ENCODE results near the gene TSPAN13.
A peak's percentile ranks its signal among the peaks of the same experiment; 100 is the strongest.
"Not testable (repeated sequence)": the region's sequence is repeated elsewhere in the genome, so short reads cannot be mapped to it uniquely, and the experiment has no call there.

The TSPAN13 gene

DNA sequence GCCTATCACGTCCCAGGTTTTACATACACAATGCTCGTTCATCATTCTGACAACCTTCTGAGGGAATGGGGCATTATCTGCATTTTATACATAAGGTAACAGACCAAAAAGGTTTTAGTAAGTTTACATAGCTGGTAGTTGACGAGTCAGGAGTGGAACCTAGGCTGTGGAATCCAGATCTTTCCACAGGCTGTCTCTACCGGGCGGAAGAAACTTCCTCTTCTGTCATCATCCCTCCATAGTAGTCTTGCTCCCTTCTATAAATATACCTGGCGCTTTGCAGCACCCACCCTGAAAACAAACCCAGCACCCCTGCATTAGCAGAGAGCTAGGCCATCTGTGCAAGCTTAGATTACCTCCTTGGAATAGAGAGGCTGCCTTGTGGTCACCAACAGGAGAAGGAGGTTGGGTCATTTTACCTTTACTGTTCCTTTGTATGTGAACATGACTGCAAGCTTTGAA, 1.3 kb downstream of the TSPAN13 start:
- Mint-ChIP-seq H3K4me3 (peak overlapping the region; percentile 74), H3K27ac (no peak overlapping the region), H3K9me3 (no peaks in the 10 kb centered on the region), H3K4me1 (peaks cover 13% of the 10 kb centered on the region), H3K36me3 (no peaks in the 10 kb centered on the region)
- ATAC-seq, result no peak
- no peak for DNase-seq (ENCODE audit: low spot score in 2 of 2)

DNA sequence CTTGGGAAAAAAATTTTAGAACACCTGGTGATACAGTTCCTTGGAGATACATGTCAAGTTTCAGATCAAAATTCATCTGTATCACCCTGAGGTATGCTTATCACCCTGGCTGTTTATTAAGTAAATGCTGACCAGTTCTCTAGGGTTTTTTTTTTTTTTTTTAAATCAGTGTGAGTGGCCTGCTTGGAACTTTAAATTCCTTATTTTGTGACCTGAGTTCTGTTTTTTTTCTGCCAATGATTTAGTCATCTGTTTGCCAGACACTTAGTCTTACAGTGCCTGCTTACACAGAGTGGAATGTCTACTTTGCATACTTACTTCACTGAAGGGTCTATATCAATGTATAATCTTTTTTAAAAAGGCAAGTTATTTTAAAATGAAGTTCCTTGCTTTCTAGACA, 1.8 kb downstream of the TSPAN13 start:
- Mint-ChIP-seq H3K9me3 (no peaks in the 10 kb centered on the region), H3K36me3 (no peaks in the 10 kb centered on the region), H3K4me1 (peaks cover 13% of the 10 kb centered on the region), H3K4me3 (peak overlapping the region; percentile 74), H3K27ac (no peak overlapping the region)
- ATAC-seq (no peak), DNase-seq (ENCODE audit: low spot score in 2 of 2) (no peak)

DNA sequence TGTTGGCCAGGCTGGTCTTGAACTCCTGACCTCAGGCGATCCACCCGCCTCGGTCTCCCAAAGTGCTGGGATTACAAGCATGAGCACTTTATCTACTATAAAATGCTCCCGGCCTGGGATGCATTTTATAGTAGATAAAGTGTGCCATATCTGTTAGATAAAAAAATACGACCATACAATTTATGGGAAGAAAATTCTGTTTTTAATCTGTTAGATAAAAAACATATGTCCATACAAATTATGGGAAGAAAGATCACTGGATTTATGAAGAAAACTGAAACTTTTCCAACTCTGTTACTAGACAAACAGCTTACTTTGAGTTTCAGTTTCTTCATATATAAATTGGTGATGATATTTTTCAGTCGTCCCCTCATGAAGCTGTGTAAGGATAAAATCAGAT, 4.5 kb downstream of the TSPAN13 start:
- Mint-ChIP-seq H3K4me3 (no peak overlapping the region), H3K4me1 (peaks cover 12% of the 10 kb centered on the region), H3K27ac (no peak overlapping the region), H3K9me3 (no peaks in the 10 kb centered on the region), H3K36me3 (no peaks in the 10 kb centered on the region)
- no peak for DNase-seq (ENCODE audit: low spot score in 2 of 2)
- no peak for ATAC-seq

DNA sequence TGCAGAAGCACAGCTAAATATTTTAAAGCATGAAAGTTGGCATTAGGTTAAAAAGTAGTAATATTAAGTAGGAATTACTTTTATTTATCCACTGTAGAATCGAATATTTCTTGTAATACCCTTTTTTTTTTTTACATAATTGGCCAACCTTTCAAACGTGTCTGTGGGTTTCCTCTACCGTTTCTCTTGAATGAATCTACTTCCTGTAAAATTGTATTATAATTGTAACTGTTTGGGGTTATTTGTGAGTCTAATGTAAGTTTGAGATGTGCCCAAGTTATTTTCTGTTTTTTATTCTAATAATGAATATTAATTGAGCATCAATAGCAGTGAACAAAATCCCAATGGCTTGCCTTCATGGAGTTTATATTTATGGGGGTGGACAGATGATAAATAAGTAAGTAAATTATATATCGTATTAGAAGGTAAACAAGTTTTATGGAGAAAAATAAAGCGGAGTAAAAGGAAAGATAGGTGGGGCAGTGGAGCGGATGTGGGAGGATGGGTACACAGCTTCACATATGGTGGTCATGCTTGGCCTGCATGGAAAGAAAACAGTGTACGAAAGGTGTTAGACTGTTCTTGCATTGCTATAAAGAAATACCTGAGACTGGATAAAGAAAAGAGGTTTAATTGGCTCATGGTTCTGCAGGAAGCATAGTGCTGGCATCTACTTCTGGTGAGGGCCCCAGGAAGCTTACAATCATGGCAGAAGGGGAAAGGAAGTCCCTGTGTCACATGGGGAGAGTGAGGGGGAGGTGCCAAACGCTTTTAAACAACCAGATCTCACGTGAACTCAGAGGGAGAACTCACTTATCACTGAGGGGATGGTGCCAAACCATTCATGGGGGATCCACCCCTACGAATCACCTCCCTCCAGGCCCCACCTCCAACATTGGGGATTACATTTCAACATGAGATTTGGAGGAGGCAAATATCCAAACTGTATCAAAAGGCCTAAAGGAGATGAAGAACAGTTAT, 5.4 kb downstream of the TSPAN13 start:
- Mint-ChIP-seq H3K27ac (no peak overlapping the region), H3K4me3 (no peak overlapping the region), H3K9me3 (no peaks in the 10 kb centered on the region), H3K4me1 (peaks cover 7% of the 10 kb centered on the region), H3K36me3 (no peaks in the 10 kb centered on the region)
- no peak for ATAC-seq
- DNase-seq (ENCODE audit: low spot score in 2 of 2), result no peak

DNA sequence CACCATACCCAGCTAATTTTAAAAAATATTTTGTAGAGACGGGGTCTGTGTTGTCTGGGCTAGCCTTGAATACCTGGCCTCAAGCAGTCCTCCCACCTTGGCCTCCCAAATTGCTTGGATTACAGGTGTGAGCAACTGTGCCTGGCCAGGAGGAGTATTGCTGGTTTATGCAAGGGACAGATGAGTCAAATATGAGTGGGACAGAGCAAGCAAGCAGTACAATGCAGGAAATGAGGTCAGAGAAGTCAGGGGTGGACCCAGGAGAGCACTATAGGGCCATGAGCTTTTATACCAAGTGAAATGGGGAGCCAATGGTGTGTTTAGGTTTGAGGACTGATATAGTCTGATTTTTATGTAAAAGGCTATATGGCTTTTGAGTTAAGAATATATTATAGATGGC, 6.3 kb downstream of the TSPAN13 start:
- Mint-ChIP-seq H3K4me1 (no peaks in the 10 kb centered on the region), H3K36me3 (no peaks in the 10 kb centered on the region), H3K9me3 (no peaks in the 10 kb centered on the region), H3K27ac (no peak overlapping the region), H3K4me3 (no peak overlapping the region)
- DNase-seq (ENCODE audit: low spot score in 2 of 2), result no peak
- ATAC-seq, result peak; percentile 80

DNA sequence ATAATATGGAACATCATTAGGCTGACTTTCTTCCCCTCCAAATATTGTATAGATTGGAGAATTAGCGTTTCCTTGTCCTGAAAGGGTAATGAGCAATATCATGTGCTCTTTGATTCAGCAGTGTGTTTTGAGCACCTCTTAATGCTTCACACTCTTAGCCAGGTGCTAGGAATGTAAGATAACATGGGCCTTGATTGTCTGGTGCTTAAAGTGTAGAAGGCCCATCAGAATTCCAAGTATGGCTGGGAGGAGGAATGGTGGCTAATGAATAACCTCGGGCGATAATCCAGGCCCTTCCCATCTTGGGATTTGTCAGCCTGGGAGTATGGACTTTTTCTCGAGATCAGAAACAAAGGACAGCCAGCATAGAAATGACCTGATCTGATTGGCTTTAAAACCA, 8.6 kb downstream of the TSPAN13 start:
- Mint-ChIP-seq H3K4me3 (no peak overlapping the region), H3K36me3 (no peaks in the 10 kb centered on the region), H3K4me1 (no peaks in the 10 kb centered on the region), H3K27ac (no peak overlapping the region), H3K9me3 (no peaks in the 10 kb centered on the region)
- DNase-seq (ENCODE audit: low spot score in 2 of 2) (no peak), ATAC-seq (no peak)

DNA sequence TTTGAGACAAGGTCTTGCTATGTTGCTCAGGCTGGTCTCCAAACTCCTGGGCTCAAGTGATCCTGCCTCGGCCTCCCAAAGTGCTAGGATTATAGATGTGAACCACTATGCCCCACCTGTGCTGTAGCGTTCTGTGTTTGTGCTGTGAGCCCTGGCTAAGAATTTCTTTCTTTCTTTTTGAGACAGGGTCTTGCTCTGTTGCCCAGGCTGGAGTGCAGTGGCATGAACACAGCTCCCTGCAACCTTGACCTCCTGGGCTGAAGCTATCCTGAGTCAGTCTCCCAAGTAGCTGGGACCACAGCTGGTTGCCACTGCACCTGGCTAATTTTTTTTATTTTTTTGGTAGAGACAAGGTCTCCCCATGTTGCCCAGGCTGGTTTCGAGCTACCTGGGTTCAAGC, 11.4 kb downstream of the TSPAN13 start:
- ATAC-seq (no peak), DNase-seq (ENCODE audit: low spot score in 2 of 2) (no peak)
- H3K27ac Mint-ChIP-seq, result no peak overlapping the region
- H3K9me3 Mint-ChIP-seq, result no peaks in the 10 kb centered on the region
- no peaks in the 10 kb centered on the region for H3K4me1 Mint-ChIP-seq
- no peak overlapping the region for H3K4me3 Mint-ChIP-seq
- no peaks in the 10 kb centered on the region for H3K36me3 Mint-ChIP-seq

DNA sequence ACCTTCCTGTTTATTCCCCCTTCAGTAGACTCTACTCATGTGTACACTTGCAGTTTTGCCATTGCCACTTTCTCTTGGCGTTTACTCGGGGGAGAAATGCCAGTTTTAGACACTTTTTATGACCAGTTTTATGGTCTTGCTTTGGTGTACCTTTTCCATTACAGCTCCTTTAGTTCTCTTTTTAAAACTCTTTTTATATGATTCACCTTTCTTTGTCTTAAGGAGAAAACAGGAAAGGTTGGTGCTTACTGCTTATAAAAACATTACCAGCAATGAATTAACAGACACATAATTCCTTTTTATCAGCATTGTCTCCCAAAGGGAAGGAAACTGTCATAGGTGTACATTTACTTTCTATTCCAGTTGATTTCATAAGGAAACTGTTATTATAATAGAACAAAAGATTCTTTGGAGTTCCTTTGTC, 11.9 kb downstream of the TSPAN13 start:
- ATAC-seq, result no peak
- Mint-ChIP-seq H3K27ac (no peak overlapping the region), H3K4me1 (no peaks in the 10 kb centered on the region)

DNA sequence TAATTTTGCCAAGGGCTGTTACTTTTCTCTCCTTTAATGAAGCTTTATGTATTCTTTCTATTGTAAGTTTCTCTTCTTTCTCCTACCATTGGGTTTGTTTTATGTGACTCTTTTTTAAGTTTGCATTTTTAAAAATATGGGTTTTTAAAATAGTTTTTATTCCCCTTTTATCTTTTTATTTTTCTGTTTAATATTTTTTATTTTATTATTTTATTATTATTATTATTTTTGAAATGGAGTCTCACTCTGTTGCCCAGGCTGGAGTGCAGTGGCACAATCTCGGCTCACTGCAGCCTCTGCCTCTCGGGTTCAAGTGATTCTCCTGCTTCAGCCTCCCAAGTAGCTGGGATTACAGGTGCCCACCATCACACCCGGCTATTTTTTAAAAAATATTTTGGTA, 16.4 kb downstream of the TSPAN13 start:
- DNase-seq (ENCODE audit: low spot score in 2 of 2); H3K4me3 Mint-ChIP-seq; H3K4me1 Mint-ChIP-seq; H3K9me3 Mint-ChIP-seq; H3K27ac Mint-ChIP-seq; H3K36me3 Mint-ChIP-seq; ATAC-seq: not testable (repeated sequence)

More for the DNA sequence above, 11.9 kb downstream of the TSPAN13 start:
- Mint-ChIP-seq H3K4me3 (no peak overlapping the region), H3K36me3 (no peaks in the 10 kb centered on the region), H3K9me3 (no peaks in the 10 kb centered on the region)
- no peak for DNase-seq (ENCODE audit: low spot score in 2 of 2)

DNA sequence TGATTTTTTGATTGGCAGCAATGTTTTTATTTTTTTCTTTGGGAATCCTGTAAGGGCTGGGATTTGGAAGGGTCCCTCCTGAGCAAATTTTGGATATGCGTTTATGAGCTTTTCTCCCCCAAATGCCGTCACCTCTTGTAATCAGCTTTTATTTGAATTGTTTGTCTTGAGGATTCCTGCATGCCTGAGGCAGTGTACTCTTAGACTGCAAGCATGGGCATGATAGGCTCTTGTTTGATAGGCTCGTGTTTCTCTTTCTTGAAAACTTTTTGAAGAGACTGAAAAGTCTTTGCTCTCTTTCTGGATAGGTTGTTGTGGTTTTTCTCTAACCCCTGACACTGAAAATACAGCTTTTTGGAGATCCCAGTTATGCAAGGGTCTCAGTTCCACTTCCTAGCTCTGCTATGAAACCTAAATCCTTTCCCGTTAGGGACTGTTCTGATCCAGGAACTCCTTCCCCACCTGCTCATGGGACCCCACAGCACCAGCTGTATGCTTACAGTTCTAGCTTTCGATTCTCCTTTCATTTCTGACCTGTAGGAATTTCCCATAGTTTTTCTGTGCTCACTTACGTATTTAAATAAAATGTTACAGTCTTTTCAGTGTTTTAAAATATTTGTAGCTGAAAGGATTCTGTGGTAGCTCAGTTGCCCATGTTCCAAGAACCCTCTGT, 17.2 kb downstream of the TSPAN13 start:
- no peaks in the 10 kb centered on the region for H3K9me3 Mint-ChIP-seq
- H3K36me3 Mint-ChIP-seq, result no peaks in the 10 kb centered on the region
- H3K4me1 Mint-ChIP-seq, result no peaks in the 10 kb centered on the region
- no peak overlapping the region for H3K4me3 Mint-ChIP-seq
- ATAC-seq (no peak), DNase-seq (ENCODE audit: low spot score in 2 of 2) (no peak)
- H3K27ac Mint-ChIP-seq, result no peak overlapping the region

DNA sequence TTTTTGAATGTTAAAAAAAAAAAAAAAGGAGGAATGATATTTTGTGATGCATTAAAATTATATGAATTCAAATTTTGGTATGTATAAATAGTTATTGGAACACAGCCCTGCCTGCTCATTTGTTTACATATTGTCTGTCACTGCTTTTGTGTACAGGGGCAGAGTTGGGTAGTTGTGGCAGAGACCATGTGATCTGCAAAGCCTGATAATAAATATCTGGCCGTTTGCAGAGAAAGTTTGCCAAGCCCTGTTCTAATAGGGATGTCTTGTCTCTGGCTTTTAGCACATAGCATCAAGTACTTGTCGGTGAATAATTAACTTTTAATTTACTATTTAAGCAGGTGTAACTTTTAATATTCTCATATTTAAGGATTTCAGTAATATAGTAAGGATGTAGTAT, 19.8 kb downstream of the TSPAN13 start:
- no peak for DNase-seq (ENCODE audit: low spot score in 2 of 2)
- Mint-ChIP-seq H3K27ac (no peak overlapping the region), H3K4me1 (no peaks in the 10 kb centered on the region), H3K9me3 (no peaks in the 10 kb centered on the region), H3K36me3 (no peaks in the 10 kb centered on the region), H3K4me3 (no peak overlapping the region)
- no peak for ATAC-seq

DNA sequence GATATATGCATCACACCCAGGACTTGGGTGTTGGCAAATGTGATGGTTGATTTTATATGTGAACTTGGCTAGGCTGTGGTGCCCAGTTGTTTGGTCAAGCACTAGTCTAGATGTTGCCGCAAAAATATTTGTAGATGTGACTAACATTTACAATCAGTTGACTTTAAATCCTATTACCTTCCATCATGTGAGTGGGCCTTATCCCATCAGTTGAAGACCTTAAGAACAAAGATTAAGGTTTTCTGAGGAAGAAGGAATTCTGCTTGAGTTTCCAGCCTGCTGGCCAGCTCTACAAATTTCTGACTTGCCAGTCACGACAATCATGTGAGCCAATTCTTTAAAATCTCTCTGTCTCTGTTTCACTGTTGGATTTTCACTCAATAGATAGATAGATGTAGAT, 20.3 kb downstream of the TSPAN13 start:
- DNase-seq (ENCODE audit: low spot score in 2 of 2) (no peak), ATAC-seq (no peak)
- Mint-ChIP-seq H3K27ac (no peak overlapping the region), H3K9me3 (no peaks in the 10 kb centered on the region), H3K4me1 (no peaks in the 10 kb centered on the region), H3K4me3 (no peak overlapping the region), H3K36me3 (no peaks in the 10 kb centered on the region)

DNA sequence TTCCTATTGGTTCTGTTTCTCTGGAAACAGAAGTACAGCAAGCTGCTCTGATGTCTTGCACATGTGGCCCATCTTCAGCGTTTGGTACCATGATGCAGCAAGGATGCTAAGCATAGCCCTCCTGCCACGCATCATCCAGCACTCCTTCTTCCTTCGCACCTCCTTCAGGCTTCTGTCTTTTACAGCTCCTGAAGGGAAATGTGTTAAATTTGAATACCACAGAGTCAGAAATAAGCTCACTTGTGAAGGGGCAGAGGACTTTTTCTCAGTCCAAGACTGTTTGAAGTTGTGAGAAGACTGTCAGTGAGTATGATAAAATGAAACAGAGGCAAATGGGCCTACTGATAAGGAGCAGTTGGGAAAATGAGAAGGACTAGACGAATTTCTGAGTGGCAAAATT, 20.7 kb downstream of the TSPAN13 start:
- H3K4me1 Mint-ChIP-seq, result no peaks in the 10 kb centered on the region
- no peak for DNase-seq (ENCODE audit: low spot score in 2 of 2)
- no peak for ATAC-seq
- no peak overlapping the region for H3K4me3 Mint-ChIP-seq
- no peaks in the 10 kb centered on the region for H3K36me3 Mint-ChIP-seq
- H3K27ac Mint-ChIP-seq, result no peak overlapping the region
- no peaks in the 10 kb centered on the region for H3K9me3 Mint-ChIP-seq

DNA sequence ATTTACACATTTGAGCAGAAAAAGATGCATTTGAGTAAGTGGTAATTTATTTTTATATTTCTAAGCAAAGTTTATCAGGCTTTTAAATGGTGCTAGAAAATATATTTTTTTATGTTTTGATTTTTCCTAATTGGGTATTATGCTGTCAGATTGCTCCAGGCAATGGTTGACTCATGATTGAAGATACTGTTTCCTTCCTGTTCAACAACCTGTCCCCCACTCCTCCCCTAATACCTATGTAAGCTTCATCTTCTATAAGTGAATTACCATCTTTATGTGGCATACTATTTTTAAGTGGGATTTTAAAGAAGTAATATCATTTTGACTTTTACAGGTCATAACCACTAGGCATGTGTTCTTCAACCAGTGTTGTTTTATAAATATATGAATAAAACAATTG, 21.4 kb downstream of the TSPAN13 start:
- Mint-ChIP-seq H3K36me3 (no peaks in the 10 kb centered on the region), H3K9me3 (no peaks in the 10 kb centered on the region), H3K4me1 (no peaks in the 10 kb centered on the region), H3K4me3 (no peak overlapping the region), H3K27ac (no peak overlapping the region)
- no peak for ATAC-seq
- DNase-seq (ENCODE audit: low spot score in 2 of 2), result no peak

DNA sequence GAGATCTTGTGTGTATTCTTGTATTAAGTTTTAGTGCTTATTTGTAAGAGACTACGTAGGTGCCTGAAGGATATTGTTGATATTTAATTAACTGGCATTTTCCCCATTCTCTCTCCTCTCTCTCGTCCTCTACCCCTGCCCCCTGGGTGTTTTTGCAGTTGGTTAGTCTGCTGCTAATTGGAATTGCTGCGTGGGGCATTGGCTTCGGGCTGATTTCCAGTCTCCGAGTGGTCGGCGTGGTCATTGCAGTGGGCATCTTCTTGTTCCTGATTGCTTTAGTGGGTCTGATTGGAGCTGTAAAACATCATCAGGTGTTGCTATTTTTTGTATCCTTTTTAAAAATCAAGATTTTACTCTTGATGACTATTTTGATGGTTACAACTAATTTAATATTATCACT, 22.5 kb downstream of the TSPAN13 start:
- H3K36me3 Mint-ChIP-seq, result no peaks in the 10 kb centered on the region
- H3K4me3 Mint-ChIP-seq, result no peak overlapping the region
- no peak for DNase-seq (ENCODE audit: low spot score in 2 of 2)
- no peaks in the 10 kb centered on the region for H3K9me3 Mint-ChIP-seq
- H3K4me1 Mint-ChIP-seq, result no peaks in the 10 kb centered on the region
- no peak for ATAC-seq
- H3K27ac Mint-ChIP-seq, result no peak overlapping the region

DNA sequence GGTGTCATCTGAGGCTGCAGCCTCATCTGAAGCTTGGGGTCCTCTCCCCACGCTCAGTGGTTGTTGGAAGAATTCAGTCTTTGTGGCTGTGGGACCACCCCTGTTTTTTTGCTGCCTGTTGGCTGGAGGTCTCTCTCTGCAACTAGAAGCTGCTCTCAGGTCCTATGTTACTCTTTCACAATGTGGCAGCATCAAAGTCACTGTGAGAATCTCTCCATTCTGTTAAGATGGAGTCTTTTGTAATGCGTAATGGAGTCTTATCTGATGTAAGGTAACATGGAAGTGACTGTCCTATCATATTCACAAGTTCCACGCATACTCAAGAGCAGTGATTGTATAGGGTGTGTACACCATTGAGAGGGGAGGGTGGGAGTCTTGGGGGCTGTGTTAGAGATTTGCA, 24.9 kb downstream of the TSPAN13 start:
- no peak for ATAC-seq
- no peaks in the 10 kb centered on the region for H3K36me3 Mint-ChIP-seq
- H3K4me1 Mint-ChIP-seq, result no peaks in the 10 kb centered on the region
- no peak for DNase-seq (ENCODE audit: low spot score in 2 of 2)
- no peak overlapping the region for H3K4me3 Mint-ChIP-seq
- no peak overlapping the region for H3K27ac Mint-ChIP-seq
- no peaks in the 10 kb centered on the region for H3K9me3 Mint-ChIP-seq
